KMS-11 (cell line): ENCODE results near the gene EML6.
"Not testable (repeated sequence)": the region's sequence is repeated elsewhere in the genome, so short reads cannot be mapped to it uniquely, and the experiment has no call there.

ENCODE experiments used
- H2AFZ ChIP-seq: fragments of 200-600 bp; sonication (generic); 2 replicates; pipeline ENCODE4 v1.6.1; 2016; ENCODE audit warnings: antibody characterized with exemption, mixed run types, low read depth
- H3K27ac ChIP-seq: fragments of 200-600 bp; sonication (generic); 2 replicates; pipeline ENCODE4 v1.6.1; 2016; ENCODE audit warnings: mild to moderate bottlenecking, mixed run types
- H3K27me3 ChIP-seq: fragments of 200-600 bp; sonication (generic); 2 replicates; pipeline ENCODE4 v1.6.1; 2017; ENCODE audit warnings: mild to moderate bottlenecking, low read depth, mixed run types, moderate library complexity; ENCODE audit not compliant: insufficient read depth
- H3K36me3 ChIP-seq: fragments of 200-600 bp; sonication (generic); 2 replicates; pipeline ENCODE4 v1.6.1; 2017; ENCODE audit warnings: mild to moderate bottlenecking, mixed run types; ENCODE audit not compliant: insufficient read depth
- H3K4me1 ChIP-seq: fragments of 200-600 bp; sonication (generic); 2 replicates; pipeline ENCODE4 v1.6.1; 2016; ENCODE audit warnings: mild to moderate bottlenecking, low read depth, mixed run types; ENCODE audit not compliant: poor library complexity, severe bottlenecking
- H3K4me2 ChIP-seq: fragments of 200-600 bp; sonication (generic); 2 replicates; pipeline ENCODE4 v1.7.0; 2016; ENCODE audit warnings: mild to moderate bottlenecking, mixed run types
- H3K4me3 ChIP-seq: fragments of 200-600 bp; sonication (generic); IDR thresholded peaks from 2 replicates; pipeline ENCODE4 v1.6.1; 2017; ENCODE audit warnings: low read depth, low read length, mixed read lengths; ENCODE audit not compliant: insufficient read depth
- H3K79me2 ChIP-seq: fragments of 200-600 bp; sonication (generic); 2 replicates; pipeline ENCODE4 v1.6.1; 2016; ENCODE audit warnings: low read depth, mixed run types; ENCODE audit not compliant: insufficient read depth
- H3K9ac ChIP-seq: fragments of 200-600 bp; sonication (generic); 2 replicates; pipeline ENCODE4 v1.6.1; 2016; ENCODE audit warnings: mild to moderate bottlenecking, mixed run types
- H4K20me1 ChIP-seq: fragments of 200-600 bp; sonication (generic); 2 replicates; pipeline ENCODE4 v1.6.1; 2016; ENCODE audit warnings: mild to moderate bottlenecking, mixed run types; ENCODE audit not compliant: insufficient read depth
- TF ChIP-seq, protein P1 (sequence below): fragments of 200-600 bp; sonication (generic); conservative IDR thresholded peaks from 2 replicates; pipeline ENCODE4 v1.6.1; 2017; ENCODE audit warnings: low read depth, mild to moderate bottlenecking, antibody characterized with exemption, low read length, moderate library complexity, mixed read lengths

The EML6 gene

DNA sequence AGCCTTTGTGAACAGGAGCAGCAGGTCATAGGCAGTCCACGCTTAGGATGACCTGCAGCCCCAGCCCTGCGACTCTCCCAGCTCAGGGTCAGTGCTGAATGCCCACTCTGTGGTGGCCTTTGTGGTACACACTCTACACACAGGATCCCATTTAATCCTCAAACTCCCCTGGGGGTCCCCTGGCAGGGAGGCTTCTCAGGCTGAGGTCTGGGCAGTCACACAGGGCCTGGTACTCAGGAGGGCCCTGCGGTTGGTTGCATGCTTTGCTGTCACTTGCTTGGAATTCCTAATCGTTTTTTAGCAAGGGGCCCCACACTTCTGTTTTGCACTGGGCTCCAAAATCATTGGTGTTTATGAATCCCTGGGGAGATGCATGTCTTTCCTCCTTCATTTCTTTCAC, 113.0 kb downstream of the EML6 start:
- H3K4me1 ChIP-seq = peaks cover 12% of the 10 kb centered on the region
- no peaks in the 10 kb centered on the region for H3K79me2 ChIP-seq
- H2AFZ ChIP-seq = no peak overlapping the region
- no peaks in the 10 kb centered on the region for H3K36me3 ChIP-seq
- no peak overlapping the region for H3K9ac ChIP-seq
- no peaks in the 10 kb centered on the region for H3K27me3 ChIP-seq
- TF ChIP-seq, protein P1, sequence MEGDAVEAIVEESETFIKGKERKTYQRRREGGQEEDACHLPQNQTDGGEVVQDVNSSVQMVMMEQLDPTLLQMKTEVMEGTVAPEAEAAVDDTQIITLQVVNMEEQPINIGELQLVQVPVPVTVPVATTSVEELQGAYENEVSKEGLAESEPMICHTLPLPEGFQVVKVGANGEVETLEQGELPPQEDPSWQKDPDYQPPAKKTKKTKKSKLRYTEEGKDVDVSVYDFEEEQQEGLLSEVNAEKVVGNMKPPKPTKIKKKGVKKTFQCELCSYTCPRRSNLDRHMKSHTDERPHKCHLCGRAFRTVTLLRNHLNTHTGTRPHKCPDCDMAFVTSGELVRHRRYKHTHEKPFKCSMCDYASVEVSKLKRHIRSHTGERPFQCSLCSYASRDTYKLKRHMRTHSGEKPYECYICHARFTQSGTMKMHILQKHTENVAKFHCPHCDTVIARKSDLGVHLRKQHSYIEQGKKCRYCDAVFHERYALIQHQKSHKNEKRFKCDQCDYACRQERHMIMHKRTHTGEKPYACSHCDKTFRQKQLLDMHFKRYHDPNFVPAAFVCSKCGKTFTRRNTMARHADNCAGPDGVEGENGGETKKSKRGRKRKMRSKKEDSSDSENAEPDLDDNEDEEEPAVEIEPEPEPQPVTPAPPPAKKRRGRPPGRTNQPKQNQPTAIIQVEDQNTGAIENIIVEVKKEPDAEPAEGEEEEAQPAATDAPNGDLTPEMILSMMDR = no peak
- H3K27ac ChIP-seq = no peak overlapping the region
- no peak overlapping the region for H3K4me3 ChIP-seq
- no peaks in the 10 kb centered on the region for H4K20me1 ChIP-seq
- no peak overlapping the region for H3K4me2 ChIP-seq

DNA sequence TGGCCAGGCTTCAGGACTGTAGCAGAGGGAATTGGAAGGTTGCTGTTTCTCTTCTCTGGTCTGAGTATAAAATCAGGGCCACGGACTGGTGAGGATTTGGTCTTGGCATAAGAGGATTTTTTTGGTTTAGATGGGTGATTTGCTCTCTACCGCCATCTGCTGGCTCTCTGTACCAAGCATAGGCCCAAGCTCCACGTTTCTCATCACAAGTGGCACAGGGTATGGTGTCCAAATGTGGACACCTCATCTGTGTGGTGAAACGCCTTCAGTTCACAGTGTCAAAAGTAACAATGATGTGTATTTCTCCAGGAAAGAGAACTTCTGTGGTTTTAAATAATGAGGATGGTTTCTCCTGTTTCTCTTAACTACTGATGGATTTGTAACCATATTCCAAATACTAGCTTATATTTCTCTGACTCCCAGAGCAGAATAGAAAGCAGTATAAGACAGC, 115.1 kb downstream of the EML6 start:
- TF ChIP-seq, protein P1 = peak; percentile 98
- Histone ChIP-seq H2AFZ (peak overlapping the region; percentile 39; the same call in 1 of the 2 replicates), H3K9ac (no peak overlapping the region), H3K4me1 (peaks cover 12% of the 10 kb centered on the region), H3K27me3 (no peaks in the 10 kb centered on the region), H4K20me1 (no peaks in the 10 kb centered on the region), H3K4me3 (no peak overlapping the region), H3K4me2 (0 out of 2 replicates have a peak overlapping the region, but pooled peaks have one; percentile 25), H3K36me3 (no peaks in the 10 kb centered on the region), H3K27ac (no peak overlapping the region), H3K79me2 (no peaks in the 10 kb centered on the region)

DNA sequence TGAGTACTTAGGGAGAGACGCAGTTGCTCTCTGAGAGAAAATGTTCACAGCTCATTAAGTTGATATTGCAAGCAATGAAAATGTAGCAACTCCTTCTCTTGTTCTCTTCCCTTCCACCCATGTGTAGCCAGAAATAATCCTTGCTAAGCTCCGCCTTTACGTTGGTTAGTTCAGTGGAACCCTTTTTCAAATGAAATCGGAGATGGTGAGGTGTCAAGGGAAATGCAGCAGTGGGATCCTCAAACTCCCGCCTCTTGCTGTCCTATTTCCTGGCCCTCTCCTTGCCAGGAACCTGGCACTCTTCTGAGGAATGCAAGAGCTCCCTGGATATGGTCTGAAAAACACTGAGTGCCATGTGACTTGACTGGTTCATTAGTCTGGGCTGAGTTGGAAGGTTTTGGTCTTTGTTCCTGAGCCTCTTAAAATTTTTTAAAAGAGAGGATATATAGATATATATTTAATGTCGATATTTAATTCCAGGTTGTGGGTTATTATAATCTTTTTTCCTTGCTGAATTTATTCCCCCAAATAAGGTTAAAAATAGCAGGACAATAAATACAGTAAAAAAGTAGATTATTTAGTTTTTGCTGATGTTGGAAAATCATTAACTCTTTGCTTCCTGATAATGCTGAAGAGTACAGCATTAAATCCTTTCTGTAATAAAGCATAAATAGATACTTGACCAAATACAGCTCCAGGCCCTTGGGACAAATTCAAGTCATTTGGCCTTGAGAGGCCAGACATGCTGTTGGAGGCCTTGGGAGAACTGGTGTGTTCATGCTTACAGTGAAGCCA, 116.2 kb downstream of the EML6 start:
- Histone ChIP-seq H4K20me1 (no peaks in the 10 kb centered on the region), H3K4me2 (no peak overlapping the region), H3K36me3 (no peaks in the 10 kb centered on the region), H3K27me3 (no peaks in the 10 kb centered on the region), H3K4me3 (no peak overlapping the region), H3K9ac (no peak overlapping the region), H3K27ac (no peak overlapping the region), H3K4me1 (peaks cover 12% of the 10 kb centered on the region), H3K79me2 (no peaks in the 10 kb centered on the region), H2AFZ (no peak overlapping the region)
- TF ChIP-seq, protein P1 = no peak

DNA sequence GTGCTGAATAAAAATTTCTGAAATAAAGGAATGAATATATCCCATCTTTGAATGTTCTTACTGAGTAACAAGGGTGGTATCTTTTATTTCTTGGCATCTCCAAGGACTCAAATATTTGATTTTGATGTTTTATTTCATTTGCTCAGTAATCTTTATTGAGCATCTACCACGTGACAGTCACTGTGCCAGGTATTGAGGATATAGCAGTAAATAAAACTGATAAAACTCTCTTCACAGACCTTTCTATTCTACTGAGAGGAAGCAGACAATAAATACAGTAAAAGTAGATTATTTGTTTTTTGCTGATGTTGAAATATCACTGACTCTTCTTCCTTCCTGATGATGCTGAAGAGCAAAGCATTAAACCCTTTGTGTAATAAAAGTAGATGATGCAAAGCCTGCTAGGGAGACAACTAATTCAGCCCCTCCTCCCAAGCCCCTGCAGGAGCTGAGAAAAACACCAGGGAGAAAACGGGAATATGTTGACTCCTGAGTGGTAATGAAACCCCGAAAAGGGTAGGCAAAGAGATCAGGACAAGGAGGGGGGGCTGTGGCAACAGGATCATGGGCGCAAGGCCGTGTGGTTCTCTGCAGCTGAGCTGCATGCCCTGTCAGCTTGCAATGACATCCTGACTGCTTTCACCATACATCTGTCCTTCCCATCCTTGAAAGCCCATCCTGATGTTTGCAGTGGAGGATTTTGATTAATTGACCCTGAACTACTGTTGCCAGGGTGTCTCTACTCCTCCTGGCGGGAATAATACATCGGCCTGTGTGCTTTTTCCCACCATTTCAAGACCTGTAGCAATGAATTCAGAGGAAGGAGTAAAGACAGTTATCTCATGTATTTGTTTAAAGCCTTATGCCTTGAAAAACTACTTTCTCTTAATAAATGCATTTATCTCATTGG, 117.4 kb downstream of the EML6 start:
- Histone ChIP-seq H3K9ac (no peak overlapping the region), H3K27ac (no peak overlapping the region), H4K20me1 (no peaks in the 10 kb centered on the region), H2AFZ (no peak overlapping the region), H3K4me2 (no peak overlapping the region), H3K79me2 (no peaks in the 10 kb centered on the region), H3K4me1 (peaks cover 12% of the 10 kb centered on the region), H3K36me3 (no peaks in the 10 kb centered on the region), H3K4me3 (no peak overlapping the region), H3K27me3 (no peaks in the 10 kb centered on the region)
- TF ChIP-seq, protein P1 = no peak

DNA sequence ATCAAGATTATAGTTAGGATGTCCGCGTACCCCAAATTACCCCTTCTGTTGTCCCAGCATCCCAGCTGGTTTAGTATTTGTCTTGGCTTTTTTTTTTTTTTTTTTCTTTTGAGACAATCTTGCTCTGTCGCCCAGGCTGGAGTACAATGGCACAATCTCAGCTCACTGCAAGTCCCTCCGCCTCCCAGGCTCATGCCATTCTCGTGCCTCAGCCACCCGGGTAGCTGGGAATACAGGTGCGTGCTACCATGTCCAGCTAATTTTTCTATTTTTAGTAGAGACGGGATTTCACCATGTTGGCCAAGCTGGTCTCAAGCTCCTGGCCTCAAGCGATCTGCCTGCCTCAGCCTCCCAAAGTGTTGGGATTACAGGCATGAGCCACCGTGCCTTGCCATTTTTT, 118.0 kb downstream of the EML6 start:
- H3K4me2 ChIP-seq, H3K79me2 ChIP-seq, H3K27ac ChIP-seq: not testable (repeated sequence)

More for the DNA sequence above, 118.0 kb downstream of the EML6 start:
- H4K20me1 ChIP-seq, H3K4me3 ChIP-seq, H3K9ac ChIP-seq, H2AFZ ChIP-seq, H3K27me3 ChIP-seq, H3K36me3 ChIP-seq: not testable (repeated sequence)
- peaks cover 12% of the 10 kb centered on the region for H3K4me1 ChIP-seq
